Neuron (in vitro differentiated cells): Measurements from ENCODE around the gene FOXC2.
"Not testable (repeated sequence)": the region's sequence is repeated elsewhere in the genome, so short reads cannot be mapped to it uniquely, and the experiment has no call there.

Experiments
- H2AFZ ChIP-seq: one replicate; pipeline ENCODE4 v1.6.1; 2013; ENCODE audit warnings: low read depth, mild to moderate bottlenecking, inconsistent platforms, low read length, moderate library complexity
- H3K27me3 ChIP-seq: one replicate; pipeline ENCODE4 v1.6.1; 2013; ENCODE audit warnings: low read length; ENCODE audit not compliant: insufficient read depth
- H3K36me3 ChIP-seq: one replicate; pipeline ENCODE4 v1.6.1; 2013; ENCODE audit warnings: low read length; ENCODE audit not compliant: insufficient read depth
- H3K4me1 ChIP-seq: one replicate; pipeline ENCODE4 v1.6.1; 2013; ENCODE audit warnings: low read length; ENCODE audit not compliant: insufficient read depth
- H3K4me3 ChIP-seq: 2 replicates; pipeline ENCODE4 v1.5.1; 2013; ENCODE audit warnings: mild to moderate bottlenecking, low read length, moderate library complexity
- H3K9me3 ChIP-seq: one replicate; pipeline ENCODE4 v1.6.1; 2013; ENCODE audit warnings: low read length

FOXC2 gene

GRCh38 chr16:86584726-86585721 lies 18.4 kb downstream of the FOXC2 start:
- H3K4me1 ChIP-seq = no peaks in the 10 kb centered on the region
- H3K9me3 ChIP-seq = no peaks in the 10 kb centered on the region
- no peaks in the 10 kb centered on the region for H3K36me3 ChIP-seq
- H2AFZ ChIP-seq = no peak overlapping the region
- H3K27me3 ChIP-seq = peaks cover 50% of the 10 kb centered on the region
- no peak overlapping the region for H3K4me3 ChIP-seq

- Histone ChIP-seq H3K27me3 (peaks cover 40% of the 10 kb centered on the region), H3K4me3 (no peak overlapping the region), H3K9me3 (no peaks in the 10 kb centered on the region), H3K4me1 (no peaks in the 10 kb centered on the region), H3K36me3 (no peaks in the 10 kb centered on the region), H2AFZ (no peak overlapping the region)
Observed at GRCh38 chr16:86585821-86586611, 19.4 kb downstream of the FOXC2 start.

DNA sequence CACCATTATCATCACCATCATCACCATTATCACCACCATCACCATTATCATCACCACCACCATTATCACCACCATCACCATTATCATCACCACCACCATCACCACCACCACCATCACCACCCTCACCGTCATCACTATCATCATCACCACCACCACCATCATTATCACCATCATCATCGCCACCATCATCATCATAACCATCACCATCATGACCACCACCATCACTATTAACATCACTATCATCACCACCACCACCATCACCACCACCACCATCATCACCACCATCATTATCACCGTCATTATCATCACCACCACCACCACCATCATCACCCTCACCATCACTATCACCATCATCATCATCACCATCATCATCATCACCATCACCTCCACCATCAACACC lies 20.9 kb downstream of the FOXC2 start:
- peaks cover 30% of the 10 kb centered on the region for H3K27me3 ChIP-seq
- no peaks in the 10 kb centered on the region for H3K9me3 ChIP-seq
- H2AFZ ChIP-seq = no peak overlapping the region
- no peaks in the 10 kb centered on the region for H3K36me3 ChIP-seq
- H3K4me1 ChIP-seq = no peaks in the 10 kb centered on the region
- no peak overlapping the region for H3K4me3 ChIP-seq

DNA sequence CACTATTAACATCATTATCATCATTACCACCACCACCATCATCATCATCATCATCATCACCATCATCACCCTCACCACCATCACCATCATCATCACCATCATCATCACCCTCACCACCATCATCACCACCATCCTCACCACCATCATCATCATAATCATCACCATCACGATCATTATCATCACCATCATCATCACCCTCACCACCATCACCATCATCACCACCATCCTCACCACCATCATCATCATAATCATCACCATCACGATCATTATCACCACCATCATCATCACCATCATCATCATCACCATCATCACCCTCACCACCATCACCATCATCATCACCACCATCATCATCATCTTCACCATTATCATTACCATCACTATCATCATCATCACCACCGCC lies 21.3 kb downstream of the FOXC2 start:
- not testable (repeated sequence) for H3K4me3 ChIP-seq, H3K36me3 ChIP-seq, H2AFZ ChIP-seq, H3K9me3 ChIP-seq, H3K4me1 ChIP-seq
- H3K27me3 ChIP-seq = peaks cover 29% of the 10 kb centered on the region

DNA sequence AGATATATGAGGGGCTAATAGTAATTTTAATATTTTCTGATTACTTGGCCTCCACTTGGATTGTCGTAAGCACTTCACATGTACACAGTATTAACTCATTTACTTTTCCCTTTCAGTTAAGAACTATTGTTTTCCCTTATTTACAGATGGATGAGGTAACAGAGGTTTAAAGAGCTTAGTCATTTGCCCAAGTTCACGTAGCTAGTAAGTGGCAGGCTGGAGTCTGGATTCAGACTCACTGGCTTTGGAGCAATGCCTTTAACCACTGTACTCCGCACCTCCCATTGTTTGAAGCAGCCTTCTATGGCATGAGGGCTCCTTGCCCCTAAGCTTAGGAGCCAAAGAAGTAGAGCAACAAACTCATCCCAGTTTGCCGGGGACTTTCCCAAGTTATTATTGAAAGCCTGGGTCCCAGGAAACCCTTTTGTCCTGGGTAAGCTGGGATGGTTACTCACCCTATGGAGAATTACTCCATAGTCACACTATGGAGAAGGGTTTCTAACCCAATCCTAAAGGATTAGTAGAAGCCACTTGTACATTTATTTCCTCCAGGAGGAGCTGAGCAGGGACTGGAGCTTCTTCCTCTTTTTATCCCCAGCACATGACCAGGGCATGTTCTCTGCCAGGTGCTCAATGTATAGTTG lies 24.0 kb downstream of the FOXC2 start:
- Histone ChIP-seq H3K27me3 (peaks cover 28% of the 10 kb centered on the region), H3K9me3 (no peaks in the 10 kb centered on the region), H2AFZ (no peak overlapping the region), H3K4me1 (no peaks in the 10 kb centered on the region), H3K4me3 (no peak overlapping the region), H3K36me3 (no peaks in the 10 kb centered on the region)

DNA sequence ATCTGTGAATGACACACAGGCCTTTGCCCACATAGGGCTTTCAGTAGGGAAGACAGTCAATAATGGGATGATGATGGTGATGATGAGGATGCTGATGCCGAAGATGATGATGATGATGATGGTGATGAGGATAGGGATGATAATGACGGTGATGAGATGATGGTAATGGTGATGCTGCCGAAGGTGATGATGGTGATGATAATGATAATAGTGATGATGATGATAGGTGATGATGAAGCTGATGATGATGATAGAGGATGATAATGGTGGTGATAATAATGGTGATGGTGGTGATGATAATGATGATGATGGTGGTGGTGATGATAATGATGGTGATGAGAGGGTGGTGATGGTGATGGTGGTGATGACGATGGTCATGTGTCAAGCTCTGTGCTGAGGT lies 24.6 kb downstream of the FOXC2 start:
- Histone ChIP-seq H3K9me3 (no peaks in the 10 kb centered on the region), H3K4me3 (no peak overlapping the region), H3K27me3 (peaks cover 30% of the 10 kb centered on the region), H3K36me3 (no peaks in the 10 kb centered on the region), H3K4me1 (no peaks in the 10 kb centered on the region), H2AFZ (no peak overlapping the region)

DNA sequence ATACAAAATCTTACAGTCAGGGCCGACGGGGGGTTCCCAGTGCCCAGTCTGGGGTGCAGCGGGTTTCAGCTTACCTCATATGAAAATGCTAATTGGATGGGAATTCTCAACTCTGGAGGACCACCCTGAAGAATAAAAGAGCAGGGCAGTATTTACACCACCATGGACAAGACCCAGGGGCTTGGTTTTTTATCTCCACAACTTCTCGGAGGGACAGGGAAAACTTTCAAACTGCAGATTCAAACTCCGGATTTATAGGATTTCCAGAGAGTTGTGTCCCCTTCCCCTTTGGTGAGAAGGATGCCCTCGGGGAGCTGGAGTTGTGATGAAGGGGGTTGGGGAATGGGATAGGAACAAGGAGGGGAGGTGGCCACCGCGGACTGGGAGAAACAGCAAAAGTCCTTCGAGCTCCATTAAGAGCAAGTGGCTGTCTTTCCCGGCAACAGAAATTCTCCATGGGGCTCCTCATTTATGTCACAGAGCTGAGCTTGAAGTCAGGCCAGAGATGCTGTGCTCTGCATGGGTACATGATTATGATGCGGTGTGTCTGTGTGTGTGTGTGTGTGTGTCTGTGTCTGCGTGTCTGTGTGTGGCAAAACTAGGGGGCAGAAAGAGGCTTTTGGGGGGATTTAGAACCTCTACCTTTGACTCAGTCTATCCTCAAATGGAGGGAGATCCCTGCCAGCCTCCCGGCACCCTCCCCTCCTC lies 27.4 kb downstream of the FOXC2 start:
- Histone ChIP-seq H3K27me3 (peaks cover 52% of the 10 kb centered on the region), H3K36me3 (no peaks in the 10 kb centered on the region), H3K4me3 (no peak overlapping the region), H2AFZ (no peak overlapping the region), H3K4me1 (no peaks in the 10 kb centered on the region), H3K9me3 (no peaks in the 10 kb centered on the region)

DNA sequence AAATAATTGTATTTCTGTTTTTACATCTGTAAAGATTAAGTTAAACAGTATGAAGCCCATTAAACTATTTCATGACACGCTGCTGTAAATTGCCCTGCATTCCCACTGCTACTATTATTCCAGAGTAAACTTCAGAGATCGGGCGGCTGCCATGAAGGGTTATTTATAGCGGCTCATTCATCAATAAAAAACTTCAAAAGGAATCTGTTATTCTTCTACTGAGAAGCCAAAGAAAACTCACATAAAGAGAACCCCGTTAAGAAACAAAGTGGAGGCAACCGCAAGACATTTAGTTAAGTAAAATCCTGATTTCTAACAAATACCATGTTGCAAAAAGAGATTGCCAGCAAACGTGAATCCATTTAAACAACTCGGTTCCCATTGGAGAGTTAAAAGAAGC lies 28.1 kb downstream of the FOXC2 start:
- Histone ChIP-seq H3K27me3 (peaks cover 51% of the 10 kb centered on the region), H2AFZ (no peak overlapping the region), H3K4me3 (no peak overlapping the region), H3K9me3 (no peaks in the 10 kb centered on the region), H3K4me1 (no peaks in the 10 kb centered on the region), H3K36me3 (no peaks in the 10 kb centered on the region)

DNA sequence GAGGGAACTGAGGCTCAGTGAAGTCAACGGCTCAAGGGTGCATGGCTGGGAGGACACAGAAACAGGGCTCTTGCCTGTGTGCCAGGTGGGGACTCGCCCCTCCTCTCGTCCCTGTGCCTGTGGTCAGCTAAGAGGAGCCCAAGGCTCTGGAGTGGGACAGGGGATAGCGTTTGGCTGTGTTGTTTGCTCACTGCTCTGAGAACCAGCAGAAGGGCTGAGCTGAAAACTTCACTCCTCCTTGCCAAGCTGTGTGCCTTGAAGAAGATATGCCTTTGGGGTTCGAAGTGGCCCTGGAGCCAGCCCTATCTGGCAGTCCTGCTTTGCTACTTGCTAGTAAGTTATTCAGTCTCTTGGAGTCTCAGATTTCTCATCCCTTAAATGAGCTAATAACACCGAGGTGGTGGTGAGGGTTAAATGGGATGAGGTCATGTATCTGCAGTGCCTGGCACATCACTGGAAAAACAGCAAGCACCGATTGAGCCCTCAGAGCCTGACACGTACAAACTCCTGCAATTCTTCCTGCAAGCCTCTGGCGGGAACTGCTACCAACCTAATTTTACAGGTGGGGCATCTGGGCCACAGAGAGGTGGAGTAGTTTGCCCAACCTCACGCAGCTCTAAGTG lies 29.5 kb downstream of the FOXC2 start:
- H2AFZ ChIP-seq = no peak overlapping the region
- no peaks in the 10 kb centered on the region for H3K36me3 ChIP-seq
- H3K9me3 ChIP-seq = no peaks in the 10 kb centered on the region
- H3K4me3 ChIP-seq = no peak overlapping the region
- H3K4me1 ChIP-seq = no peaks in the 10 kb centered on the region
- H3K27me3 ChIP-seq = peaks cover 49% of the 10 kb centered on the region

DNA sequence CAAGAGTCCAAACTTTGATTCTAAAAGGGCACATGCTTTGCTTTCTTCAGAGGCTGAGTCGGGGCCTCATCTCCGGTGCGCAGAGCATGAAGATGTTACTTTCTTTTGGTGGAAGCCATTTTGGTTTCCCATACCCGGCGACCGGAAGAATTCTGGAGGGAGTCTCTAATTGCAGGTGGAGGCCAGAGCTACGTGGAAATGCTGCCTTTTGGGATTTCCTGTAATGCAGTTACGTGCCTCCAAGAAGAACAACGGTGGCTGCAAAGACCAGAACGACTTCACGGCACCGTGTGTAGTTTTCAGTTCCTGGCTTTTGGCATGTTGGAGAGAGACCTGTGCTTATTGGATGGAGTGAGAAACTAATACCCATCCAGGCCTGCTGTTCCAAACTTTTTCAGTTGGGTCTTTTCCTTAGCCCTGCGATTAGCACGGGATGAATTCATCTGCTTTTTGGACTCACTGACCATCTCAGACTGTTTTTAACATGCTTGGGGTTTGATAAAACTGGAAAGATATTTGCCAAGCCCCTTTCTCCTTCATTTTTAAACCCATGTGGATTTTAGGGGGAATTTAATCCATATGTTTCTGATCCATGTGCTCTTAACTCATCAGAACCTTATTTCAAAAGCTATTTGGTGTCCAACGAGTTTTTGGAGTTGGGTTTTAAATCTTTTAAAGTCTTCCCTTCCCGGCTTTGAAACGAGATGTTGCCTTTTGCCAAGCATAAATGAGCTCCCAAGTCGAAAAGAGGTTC lies 30.7 kb downstream of the FOXC2 start:
- H3K9me3 ChIP-seq = no peaks in the 10 kb centered on the region
- H3K27me3 ChIP-seq = peaks cover 50% of the 10 kb centered on the region
- H2AFZ ChIP-seq = no peak overlapping the region
- no peaks in the 10 kb centered on the region for H3K4me1 ChIP-seq
- no peak overlapping the region for H3K4me3 ChIP-seq
- H3K36me3 ChIP-seq = no peaks in the 10 kb centered on the region

DNA sequence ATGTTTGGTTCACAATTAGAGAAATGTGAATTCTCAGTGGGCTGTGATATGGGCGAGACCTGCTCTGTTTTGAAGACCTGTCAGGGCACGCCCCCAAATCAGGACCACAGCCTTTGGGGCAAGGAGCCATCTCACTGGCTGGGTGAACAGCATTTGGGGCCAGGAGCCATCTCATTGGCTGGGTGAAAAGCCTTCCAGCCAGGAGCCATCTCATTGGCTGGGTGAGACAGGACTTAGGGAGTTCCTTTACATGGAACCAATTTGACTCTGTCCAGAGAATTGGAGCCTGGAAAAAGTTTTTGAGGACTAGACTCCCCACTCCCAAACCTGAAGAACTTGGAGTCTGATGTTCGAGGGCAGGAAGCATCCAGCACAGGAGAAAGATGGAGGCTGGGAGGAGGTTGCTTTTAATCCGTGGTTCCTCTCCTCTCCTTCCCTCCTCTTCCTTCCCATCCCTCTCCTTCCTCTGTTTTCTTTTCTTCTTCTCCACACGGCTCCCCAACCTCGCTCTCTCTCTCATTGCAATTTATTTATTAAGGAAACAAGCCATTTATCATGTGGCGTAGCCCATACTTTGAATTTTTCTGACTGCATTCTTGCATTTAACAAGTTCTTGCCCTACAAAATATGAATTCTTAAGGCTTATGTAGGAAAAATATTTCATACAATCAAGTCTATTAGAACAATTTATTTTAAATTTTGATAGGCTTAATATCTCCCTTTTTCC lies 31.4 kb downstream of the FOXC2 start:
- no peak overlapping the region for H3K4me3 ChIP-seq

More for the DNA sequence above, 31.4 kb downstream of the FOXC2 start:
- Histone ChIP-seq H3K4me1 (no peaks in the 10 kb centered on the region), H3K9me3 (no peaks in the 10 kb centered on the region), H3K36me3 (no peaks in the 10 kb centered on the region), H3K27me3 (peaks cover 51% of the 10 kb centered on the region), H2AFZ (no peak overlapping the region)
